Uterus (tissue), 4 donors: ENCODE data around the gene GSN. TPM values are rescaled to one million over a fixed set of nuclear protein-coding genes. Genes with fewer than 3 reads are reported as not detected.
A peak's percentile ranks its signal among the peaks of the same experiment; 100 is the strongest.

Experiments
- DNase-seq, 2 donors: peaks; one replicate each; pipeline ENCODE4 v3.0.0-alpha.2; 2019 to 2020
- H3K27ac ChIP-seq, 2 donors: fragments of 200-600 bp; sonication (generic); 1 replicate in 1 of 2; 2 replicates in 1 of 2; pipeline ENCODE4 v1.5.1; 2016 to 2018
- H3K27me3 ChIP-seq, 2 donors: fragments of 200-600 bp; sonication (generic); one replicate each; pipeline ENCODE4 v1.5.1; 2018 to 2019; ENCODE audit warnings: control low read depth in 1 of 2
- H3K36me3 ChIP-seq, 2 donors: fragments of 200-600 bp; sonication (generic); one replicate each; pipeline ENCODE4 v1.5.1; 2019; ENCODE audit warnings: control low read depth in 1 of 2
- H3K4me1 ChIP-seq, 2 donors: fragments of 200-600 bp; sonication (generic); one replicate each; pipeline ENCODE4 v1.5.1; 2018 to 2019; ENCODE audit warnings: control low read depth in 1 of 2
- H3K4me3 ChIP-seq, 2 donors: fragments of 200-600 bp; sonication (generic); 1 replicate in 1 of 2; 2 replicates in 1 of 2; pipeline ENCODE4 v1.5.1; 2018 to 2019; ENCODE audit warnings: mild to moderate bottlenecking in 1 of 2
- H3K9me3 ChIP-seq, 2 donors: fragments of 200-600 bp; sonication (generic); one replicate each; pipeline ENCODE4 v1.5.1; 2019; ENCODE audit warnings: control low read depth in 1 of 2
- POLR2A ChIP-seq, 2 donors: fragments of 450-650 bp; IDR thresholded peaks; one replicate each; pipeline ENCODE4 v1.6.1; 2016; ENCODE audit warnings: antibody characterized with exemption in 2 of 2, mild to moderate bottlenecking in 1 of 2, moderate library complexity in 1 of 2
- intact Hi-C: fragments of 100-400 bp; cut with DNase I; formaldehyde crosslinking; loops from one replicate; pipeline ENCODE4 v1.15.1; 2023; ENCODE audit warnings: low total_unique reads
- total RNA-seq, 4 donors: library from RNA; depleted of rRNA in 3 of 4; stranded (reverse); fragments of >200 nt in 3 of 4; gene quantifications; one replicate each; pipeline versions ENCODE4 v1.1.0 to v1.2.4, GENCODE V29; 2014 to 2023
- TF ChIP-seq, protein P1 (sequence below), 4 experiments: fragments of 200-600 bp in 2 of 4; fragments of 450-650 bp in 2 of 4; sonication (generic) in 2 of 4; IDR thresholded peaks; one replicate each; pipeline ENCODE4 v1.5.1; 2016 to 2019; ENCODE audit warnings: antibody characterized with exemption in 4 of 4, mild to moderate bottlenecking in 2 of 4, moderate library complexity in 1 of 4
- donor health status: DM: yes; HTN: yes; CAD: no.

Gene GSN
- total RNA-seq, 4 donors from 2014 or later, result 567 to 1,619 (median 884) TPM

DNA sequence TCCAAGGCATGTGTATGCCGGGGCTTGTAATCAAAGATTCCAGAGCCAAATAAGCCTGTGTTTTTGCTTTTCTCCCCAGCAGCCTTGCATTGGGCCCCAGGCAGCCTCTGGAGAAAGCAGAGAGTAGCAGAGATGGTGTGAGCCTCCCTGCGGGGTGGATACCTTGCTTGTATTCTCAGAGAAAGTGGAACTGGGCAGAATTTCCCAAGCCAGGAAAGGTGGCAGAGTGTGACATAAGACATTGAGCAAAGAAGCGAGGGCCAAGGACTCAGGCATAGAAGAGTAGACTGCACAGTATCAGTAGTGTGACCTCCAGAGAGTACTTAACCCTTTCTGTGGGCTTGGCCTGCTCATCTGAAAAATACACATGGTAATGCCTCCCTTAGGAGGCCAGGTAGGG lies 1.6 kb upstream of the GSN start:
- no peak for DNase-seq
- no peaks in the 10 kb centered on the region for H3K27me3 ChIP-seq
- no peaks in the 10 kb centered on the region for H3K36me3 ChIP-seq
- TF ChIP-seq, protein P1, sequence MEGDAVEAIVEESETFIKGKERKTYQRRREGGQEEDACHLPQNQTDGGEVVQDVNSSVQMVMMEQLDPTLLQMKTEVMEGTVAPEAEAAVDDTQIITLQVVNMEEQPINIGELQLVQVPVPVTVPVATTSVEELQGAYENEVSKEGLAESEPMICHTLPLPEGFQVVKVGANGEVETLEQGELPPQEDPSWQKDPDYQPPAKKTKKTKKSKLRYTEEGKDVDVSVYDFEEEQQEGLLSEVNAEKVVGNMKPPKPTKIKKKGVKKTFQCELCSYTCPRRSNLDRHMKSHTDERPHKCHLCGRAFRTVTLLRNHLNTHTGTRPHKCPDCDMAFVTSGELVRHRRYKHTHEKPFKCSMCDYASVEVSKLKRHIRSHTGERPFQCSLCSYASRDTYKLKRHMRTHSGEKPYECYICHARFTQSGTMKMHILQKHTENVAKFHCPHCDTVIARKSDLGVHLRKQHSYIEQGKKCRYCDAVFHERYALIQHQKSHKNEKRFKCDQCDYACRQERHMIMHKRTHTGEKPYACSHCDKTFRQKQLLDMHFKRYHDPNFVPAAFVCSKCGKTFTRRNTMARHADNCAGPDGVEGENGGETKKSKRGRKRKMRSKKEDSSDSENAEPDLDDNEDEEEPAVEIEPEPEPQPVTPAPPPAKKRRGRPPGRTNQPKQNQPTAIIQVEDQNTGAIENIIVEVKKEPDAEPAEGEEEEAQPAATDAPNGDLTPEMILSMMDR (IDR thresholded peaks at IDR 0.05), result no peak
- no peak for TF ChIP-seq POLR2A (IDR thresholded peaks at IDR 0.05)
- intact Hi-C loops, result no loop called here
- peak overlapping the region; percentile 89 to 100 for H3K27ac ChIP-seq
- peaks cover 10 to 23% of the 10 kb centered on the region in 2 donors for H3K4me1 ChIP-seq
- H3K4me3 ChIP-seq, result no peak overlapping the region
- H3K9me3 ChIP-seq, result no peaks in the 10 kb centered on the region

DNA sequence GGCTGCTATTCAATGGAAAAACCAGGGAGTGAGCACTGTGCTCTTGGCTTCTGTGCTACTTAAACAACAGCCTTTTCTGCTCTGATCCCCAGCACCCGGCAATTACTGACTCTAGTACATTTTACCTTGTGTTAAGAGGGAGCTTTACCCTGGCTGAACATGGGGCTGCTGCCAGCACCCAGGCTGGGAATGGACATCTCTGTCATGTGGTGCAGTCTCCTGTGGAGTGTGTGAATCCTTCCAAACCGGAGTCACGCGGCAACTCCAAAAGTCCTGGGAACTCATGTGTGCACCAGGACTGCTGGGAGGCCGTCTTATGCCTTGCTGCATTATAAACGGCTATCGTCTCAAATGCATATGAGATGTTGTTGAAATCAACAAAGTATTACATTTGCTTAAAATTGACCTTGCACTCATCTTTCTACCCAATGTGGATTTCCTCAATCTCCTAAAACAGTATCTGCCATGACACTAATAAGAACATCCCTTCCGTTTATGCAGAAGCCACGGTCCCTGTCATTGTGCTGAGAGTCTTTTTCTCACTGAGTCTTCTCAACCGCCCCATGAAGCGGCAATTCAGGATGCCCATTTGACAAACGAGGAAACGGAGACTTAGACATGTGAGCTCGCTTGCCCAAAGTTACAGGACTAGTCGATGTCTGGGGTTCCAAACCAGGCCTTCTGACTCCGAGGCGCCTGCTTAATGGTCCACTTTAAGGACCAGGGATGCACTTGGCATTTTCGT lies 884 bp upstream of the GSN start:
- Histone ChIP-seq H3K4me3 (peak overlapping the region; percentile 69 to 96), H3K4me1 (peaks cover 11 to 30% of the 10 kb centered on the region in 2 donors), H3K27me3 (no peaks in the 10 kb centered on the region), H3K36me3 (no peaks in the 10 kb centered on the region), H3K9me3 (no peaks in the 10 kb centered on the region), H3K27ac (peak overlapping the region; percentile 89 to 100)
- intact Hi-C loops, result no loop called here
- TF ChIP-seq, protein P1 (IDR thresholded peaks at IDR 0.05), result no peak
- peak in 1 of 2 donors; percentile 50 for DNase-seq

DNA sequence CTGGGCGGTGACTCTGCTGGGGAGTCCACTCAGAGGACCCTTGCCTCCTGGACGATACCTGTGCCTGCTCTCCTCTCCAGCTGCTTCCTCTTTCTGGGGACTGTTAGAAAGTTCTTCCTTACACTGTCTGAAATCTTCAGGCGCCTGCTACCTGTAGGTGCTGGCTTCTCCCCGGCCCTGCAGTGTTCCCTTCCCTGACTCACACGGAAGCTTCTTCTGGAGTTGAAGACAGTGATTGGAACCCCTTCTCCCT lies 562 bp downstream of the GSN start:
- Histone ChIP-seq H3K36me3 (no peaks in the 10 kb centered on the region), H3K27ac (peak overlapping the region; percentile 89 to 100), H3K9me3 (no peaks in the 10 kb centered on the region), H3K4me1 (peaks cover 11 to 36% of the 10 kb centered on the region in 2 donors), H3K4me3 (peak overlapping the region; percentile 69 to 96), H3K27me3 (no peaks in the 10 kb centered on the region)
- no peak for DNase-seq
- TF ChIP-seq, protein P1 (IDR thresholded peaks at IDR 0.05), result no peak
- TF ChIP-seq POLR2A (IDR thresholded peaks at IDR 0.05), result no peak
- intact Hi-C loops, result no loop called here

DNA sequence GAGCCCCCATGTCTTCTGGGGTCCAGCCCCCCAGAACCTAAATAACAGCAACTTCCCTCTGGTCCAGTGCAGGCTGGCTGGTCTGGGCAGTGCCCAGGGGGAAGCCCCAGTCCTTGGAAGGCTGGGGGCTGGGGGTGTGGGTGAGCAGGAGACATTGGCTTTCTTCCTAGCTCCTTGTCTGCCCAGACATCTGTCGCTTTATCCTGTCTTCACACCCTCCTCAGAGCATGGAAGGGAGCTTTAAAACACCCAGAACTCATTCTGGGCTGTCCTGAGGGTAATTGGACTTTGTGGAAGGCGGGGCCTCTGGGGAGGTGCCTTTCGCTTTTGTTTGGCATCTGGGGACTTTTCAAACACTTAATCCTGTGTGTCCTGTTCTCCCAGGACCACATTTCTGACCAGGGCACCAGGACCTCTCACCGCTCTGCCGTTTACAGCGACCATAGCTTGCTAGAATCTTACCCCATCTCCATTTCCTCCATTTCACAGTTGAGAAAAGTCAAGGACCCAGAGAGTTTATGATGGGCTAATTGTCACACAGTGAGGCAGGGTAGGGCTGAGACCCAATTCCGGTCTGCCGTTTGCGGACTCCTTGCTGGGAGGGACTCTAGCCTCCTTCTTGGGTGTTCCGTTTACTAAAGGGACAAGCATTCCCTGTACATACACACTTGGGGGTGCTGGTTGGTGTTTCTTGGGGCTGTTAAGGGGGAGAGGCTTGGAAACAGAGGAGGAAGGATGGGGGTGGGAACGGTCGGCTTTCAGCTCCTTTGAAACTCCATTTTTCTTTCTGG lies 1.1 kb downstream of the GSN start:
- Histone ChIP-seq H3K36me3 (no peaks in the 10 kb centered on the region), H3K27me3 (no peaks in the 10 kb centered on the region), H3K27ac (peak overlapping the region; percentile 89 to 100), H3K4me1 (peaks cover 11 to 36% of the 10 kb centered on the region in 2 donors), H3K4me3 (peak overlapping the region; percentile 69 to 96), H3K9me3 (no peaks in the 10 kb centered on the region)
- peak; percentile 23 to 50 for TF ChIP-seq POLR2A (IDR thresholded peaks at IDR 0.05)
- TF ChIP-seq, protein P1 (IDR thresholded peaks at IDR 0.05), result no peak
- intact Hi-C loops, result no loop called here
- DNase-seq, result peak; percentile 46 to 54

DNA sequence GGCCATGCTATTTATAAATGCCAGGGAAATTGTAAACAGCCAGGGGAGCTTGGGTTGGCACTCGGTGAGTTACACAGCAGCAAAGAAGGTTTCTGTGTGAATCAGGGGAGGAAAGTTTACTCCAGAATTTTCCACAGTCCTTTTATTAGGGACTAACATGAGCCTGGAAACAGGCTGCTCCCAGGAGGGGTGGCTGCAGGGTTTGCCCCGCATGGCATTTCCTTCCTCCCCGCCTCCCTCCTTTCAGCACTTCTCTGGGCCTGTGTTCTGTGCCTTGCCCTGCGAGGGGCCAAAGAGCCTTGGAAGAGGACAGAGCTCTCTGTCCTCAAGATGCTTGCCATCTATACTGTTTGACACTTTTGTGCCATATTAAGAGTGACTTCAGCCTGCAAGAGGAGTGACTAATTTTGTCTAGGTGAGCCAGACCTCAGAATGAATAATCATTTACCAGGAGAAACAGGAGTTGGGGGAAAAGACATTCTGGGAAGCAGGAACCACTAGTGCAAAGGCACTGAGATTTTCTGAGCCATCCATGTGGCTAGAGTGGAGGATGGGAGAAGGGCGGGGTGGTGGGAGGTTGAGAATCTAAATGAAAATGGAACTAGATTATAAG lies 1.8 kb downstream of the GSN start:
- DNase-seq, result peak in 1 of 2 donors; percentile 28
- H3K4me1 ChIP-seq, result peaks cover 11 to 36% of the 10 kb centered on the region in 2 donors
- TF ChIP-seq POLR2A (IDR thresholded peaks at IDR 0.05), result no peak
- TF ChIP-seq, protein P1 (IDR thresholded peaks at IDR 0.05), result no peak

More for the DNA sequence above, 1.8 kb downstream of the GSN start:
- Histone ChIP-seq H3K27ac (peak overlapping the region; percentile 89 to 100), H3K36me3 (no peaks in the 10 kb centered on the region), H3K27me3 (no peaks in the 10 kb centered on the region), H3K4me3 (peak overlapping the region; percentile 69 to 96), H3K9me3 (no peaks in the 10 kb centered on the region)
- intact Hi-C loops, result no loop called here
